B cell (primary cell): Measurements from ENCODE around the gene TELO2. TPM values are rescaled to one million over a fixed set of nuclear protein-coding genes. Genes with fewer than 3 reads are reported as not detected.

Experiments
- ATAC-seq: fragments of 200-7000 bp; cut with Tn5 transposase; one replicate; pipeline ENCODE4 v1.10.0; 2021; ENCODE audit warnings: low read depth, mild to moderate bottlenecking, moderate number of reproducible peaks, moderate library complexity
- CTCF ChIA-PET: fragments of 350-600 bp; sonication (Branson Sonifier 250); formaldehyde crosslinking; loops from one replicate; lab custom pipeline; 2021; ENCODE audit warnings: antibody characterized with exemption, inconsistent platforms; lab: Charles Lee
- POLR2A ChIA-PET: fragments of 350-600 bp; sonication (Branson Sonifier 250); formaldehyde crosslinking; loops from one replicate; lab custom pipeline; 2021; ENCODE audit warnings: antibody characterized with exemption; lab: Charles Lee
- DNase-seq: peaks from one replicate; pipeline ENCODE4 v3.0.0; 2013
- H2AFZ ChIP-seq: 2 replicates; pipeline ENCODE4 v1.6.1; 2012; ENCODE audit warnings: mild to moderate bottlenecking, low read depth, low read length; ENCODE audit not compliant: insufficient read depth, poor library complexity, severe bottlenecking
- H3K27ac ChIP-seq, 2 donors: 1 replicate in 1 of 2; 2 replicates in 1 of 2; pipeline ENCODE4 v1.5.1; 2012 to 2013; ENCODE audit warnings: low read length in 2 of 2, mild to moderate bottlenecking in 2 of 2, moderate library complexity in 1 of 2
- H3K27me3 ChIP-seq, 4 experiments: fragments of 200-600 bp in 1 of 4; sonication (generic) in 1 of 4; replicated peaks in 1 of 4; 1 replicate in 2 of 4; 2 replicates in 2 of 4; pipeline versions ENCODE4 v1.6.1 to v1.7.0; 2013 to 2016; ENCODE audit warnings: low read length in 3 of 4, mild to moderate bottlenecking in 2 of 4, mixed read lengths in 1 of 4, moderate library complexity in 1 of 4; ENCODE audit not compliant: insufficient read depth in 4 of 4, control insufficient read depth in 3 of 4; ENCODE audit errors: control extremely low read depth in 1 of 4
- H3K36me3 ChIP-seq, 2 experiments: replicated peaks in 1 of 2; 1 replicate in 1 of 2; 2 replicates in 1 of 2; pipeline versions ENCODE4 v1.6.1 to v1.7.1; 2013; ENCODE audit warnings: low read length in 1 of 2; ENCODE audit not compliant: insufficient read depth in 2 of 2, control insufficient read depth in 1 of 2; ENCODE audit errors: control extremely low read depth in 1 of 2, extremely low read depth in 1 of 2
- H3K4me1 ChIP-seq, 2 donors: fragments of 200-600 bp in 1 of 2; sonication (generic) in 1 of 2; 1 replicate in 1 of 2; 2 replicates in 1 of 2; pipeline versions ENCODE4 v1.5.1 to v1.6.1; 2013 to 2017; ENCODE audit warnings: low read length in 2 of 2; ENCODE audit not compliant: control insufficient read depth in 2 of 2, insufficient read depth in 2 of 2
- H3K4me2 ChIP-seq: replicated peaks from 2 replicates; pipeline ENCODE3; 2012; ENCODE audit warnings: mild to moderate bottlenecking, low read depth, low read length; ENCODE audit not compliant: poor library complexity, severe bottlenecking
- H3K4me3 ChIP-seq, 5 experiments: fragments of 200-600 bp in 1 of 5; sonication (generic) in 1 of 5; 1 replicate in 3 of 5; 2 replicates in 2 of 5; pipeline versions ENCODE4 v1.5.1 to v1.7.0; 2011 to 2016; ENCODE audit warnings: low read length in 4 of 5, mild to moderate bottlenecking in 4 of 5, low read depth in 2 of 5, control low read depth in 1 of 5, moderate library complexity in 1 of 5; ENCODE audit not compliant: insufficient read depth in 1 of 5; ENCODE audit errors: control extremely low read depth in 1 of 5, extremely low read depth in 1 of 5
- H3K79me2 ChIP-seq: fragments of 200-600 bp; sonication (generic); one replicate; pipeline ENCODE4 v1.6.0; 2016; ENCODE audit warnings: low read length; ENCODE audit not compliant: control insufficient read depth, insufficient read depth
- H3K9ac ChIP-seq: fragments of 200-600 bp; sonication (generic); 2 replicates; pipeline ENCODE4 v1.6.1; 2017; ENCODE audit warnings: mild to moderate bottlenecking, low read length, moderate library complexity
- H3K9me3 ChIP-seq, 3 donors: one replicate each; pipeline versions ENCODE4 v1.6.1 to v1.7.1; 2013; ENCODE audit warnings: low read length in 2 of 3; ENCODE audit not compliant: control insufficient read depth in 2 of 3, insufficient read depth in 1 of 3; ENCODE audit errors: control extremely low read depth in 1 of 3
- H4K20me1 ChIP-seq: 2 replicates; pipeline ENCODE4 v1.6.0; 2012; ENCODE audit warnings: mild to moderate bottlenecking, low read length; ENCODE audit not compliant: insufficient read depth, control insufficient read depth, poor library complexity, severe bottlenecking
- H3K27ac Mint-ChIP-seq: one replicate; pipeline ENCODE4 v1.8.0; 2021; ENCODE audit warnings: mixed read lengths
- H3K27me3 Mint-ChIP-seq: one replicate; pipeline ENCODE4 v1.8.0; 2021; ENCODE audit warnings: mixed read lengths
- H3K4me1 Mint-ChIP-seq: one replicate; pipeline ENCODE4 v1.8.0; 2021; ENCODE audit warnings: mixed read lengths
- H3K4me3 Mint-ChIP-seq: one replicate; pipeline ENCODE4 v1.8.0; 2021; ENCODE audit warnings: mixed read lengths
- H3K9me3 Mint-ChIP-seq: one replicate; pipeline ENCODE4 v1.8.0; 2022; ENCODE audit warnings: mixed read lengths; ENCODE audit not compliant: insufficient read depth
- CTCF ChIP-seq: fragments of 200-600 bp; IDR thresholded peaks from one replicate; pipeline ENCODE4 v1.8.0; 2022; ENCODE audit warnings: antibody characterized with exemption, mild to moderate bottlenecking
- EZH2 ChIP-seq: IDR thresholded peaks from 2 replicates; pipeline ENCODE4 v1.6.1; 2012; ENCODE audit warnings: borderline replicate concordance, low read depth, mild to moderate bottlenecking, moderate library complexity, low read length; ENCODE audit not compliant: insufficient read depth, poor library complexity, severe bottlenecking
- WGBS: methylation state at CpG from one replicate; pipeline ENCODE4 v1.1.5; 2013; ENCODE audit warnings: missing lambda C conversion rate; ENCODE audit not compliant: insufficient coverage; 5-methylcytosine and 5-hydroxymethylcytosine counted together
- intact Hi-C: fragments of 100-400 bp; cut with micrococcal nuclease; formaldehyde crosslinking; loops from one replicate; pipeline ENCODE4 v1.10.0; 2022
- polyA plus RNA-seq: library from polyadenylated mRNA; depleted of rRNA; stranded (reverse); fragments of >200 nt; gene quantifications from 2 replicates; pipeline ENCODE4 v1.2.3, GENCODE V29; 2012
- total RNA-seq, 2 donors: library from RNA; stranded (reverse); fragments of 120-200 nt in 1 of 2; gene quantifications; 1 replicate in 1 of 2; 2 replicates in 1 of 2; pipeline versions ENCODE4 v1.2.3 to v1.2.4, GENCODE V29; 2013 to 2022

TELO2 gene
- total and polyA plus RNA-seq, 2 donors (not counting 1 experiment from before 2014, with no cell fraction given), result 81.9 to 136 TPM

- ChIA-PET CTCF (interaction anchor here (0.6 kb wide), 1 partner anchor 132 kb away, joined by 3 read pairs; no protein-coding TSS in a partner anchor), POLR2A (interaction anchor here (0.6 kb wide), 1 partner anchor 84 kb away, joined by 3 read pairs; no protein-coding TSS in a partner anchor)
- no peaks in the 10 kb centered on the region for H4K20me1 ChIP-seq
- no peak overlapping the region for H2AFZ ChIP-seq
- H3K79me2 ChIP-seq, result no peaks in the 10 kb centered on the region
- ATAC-seq (no peak), DNase-seq (no peak)
- no peak overlapping the region for H3K4me3 Mint-ChIP-seq
- peaks cover 0 to 19% (median 7%) of the 10 kb centered on the region in 3 donors for H3K9me3 ChIP-seq
- no peaks in the 10 kb centered on the region for H3K9me3 Mint-ChIP-seq
- no peak overlapping the region for H3K27ac ChIP-seq
- no peak overlapping the region for H3K4me3 ChIP-seq
- no peak overlapping the region for H3K4me2 ChIP-seq
- H3K27ac Mint-ChIP-seq, result no peak overlapping the region
- TF ChIP-seq CTCF (no peak), EZH2 (no peak)
- peaks cover 0 to 6% of the 10 kb centered on the region in 2 experiments for H3K36me3 ChIP-seq
- intact Hi-C loops, result no loop called here
- no peaks in the 10 kb centered on the region for H3K27me3 Mint-ChIP-seq
- WGBS, result 97% methylated on average over 14 of the region's 15 CpGs
- no peaks in the 10 kb centered on the region for H3K4me1 Mint-ChIP-seq
- H3K9ac ChIP-seq, result no peak overlapping the region
- H3K27me3 ChIP-seq, result no peaks in the 10 kb centered on the region
- H3K4me1 ChIP-seq, result no peaks in the 10 kb centered on the region
Observed at GRCh38 chr16:1512774-1513173, 19.6 kb downstream of the TELO2 start.

DNA sequence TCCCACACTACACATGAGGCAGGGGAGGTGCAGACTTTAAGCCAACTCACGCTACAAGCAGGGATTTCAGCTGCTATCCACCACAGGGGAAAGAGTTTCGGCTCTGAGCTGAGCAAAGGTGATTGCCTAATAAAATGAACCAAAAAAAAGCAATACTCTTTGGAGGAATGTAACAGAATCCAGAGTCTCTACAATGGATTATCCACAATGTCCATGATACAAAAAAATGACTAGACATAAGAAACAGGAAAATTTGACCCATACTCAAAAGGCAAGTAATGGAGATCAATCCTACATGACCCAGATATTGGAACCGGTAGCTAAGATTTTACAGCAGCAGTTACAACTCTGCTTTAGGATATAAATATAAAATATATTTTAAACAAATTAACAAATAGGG is 21.3 kb downstream of the TELO2 start:
- H3K4me3 Mint-ChIP-seq, result no peak overlapping the region
- H3K9ac ChIP-seq, result no peak overlapping the region
- no peak overlapping the region for H3K4me3 ChIP-seq
- no peak overlapping the region for H3K27ac Mint-ChIP-seq
- no peak for TF ChIP-seq CTCF
- TF ChIP-seq EZH2, result no peak
- WGBS, result no CpG with 5 or more reads among the region's 3 CpGs
- no peak overlapping the region for H3K4me2 ChIP-seq
- H3K27me3 Mint-ChIP-seq, result no peaks in the 10 kb centered on the region
- POLR2A ChIA-PET, result no interaction called here
- CTCF ChIA-PET, result interaction anchor here (0.9 kb wide), 1 partner anchor 19 kb away, joined by 3 read pairs; the partner anchor contains the start of gene TMEM204
- no peaks in the 10 kb centered on the region for H3K79me2 ChIP-seq
- H3K36me3 ChIP-seq, result peaks cover 0 to 5% of the 10 kb centered on the region in 2 experiments
- no peaks in the 10 kb centered on the region for H3K9me3 Mint-ChIP-seq
- H2AFZ ChIP-seq, result no peak overlapping the region
- no peaks in the 10 kb centered on the region for H3K4me1 ChIP-seq
- H4K20me1 ChIP-seq, result no peaks in the 10 kb centered on the region
- H3K27ac ChIP-seq, result no peak overlapping the region
- no peaks in the 10 kb centered on the region for H3K4me1 Mint-ChIP-seq
- intact Hi-C loops, result no loop called here
- H3K9me3 ChIP-seq, result peaks cover 0 to 19% (median 7%) of the 10 kb centered on the region in 3 donors
- ATAC-seq, result no peak
- no peaks in the 10 kb centered on the region for H3K27me3 ChIP-seq
- DNase-seq, result no peak
